ENCODE results near the gene RHEX.

DNA sequence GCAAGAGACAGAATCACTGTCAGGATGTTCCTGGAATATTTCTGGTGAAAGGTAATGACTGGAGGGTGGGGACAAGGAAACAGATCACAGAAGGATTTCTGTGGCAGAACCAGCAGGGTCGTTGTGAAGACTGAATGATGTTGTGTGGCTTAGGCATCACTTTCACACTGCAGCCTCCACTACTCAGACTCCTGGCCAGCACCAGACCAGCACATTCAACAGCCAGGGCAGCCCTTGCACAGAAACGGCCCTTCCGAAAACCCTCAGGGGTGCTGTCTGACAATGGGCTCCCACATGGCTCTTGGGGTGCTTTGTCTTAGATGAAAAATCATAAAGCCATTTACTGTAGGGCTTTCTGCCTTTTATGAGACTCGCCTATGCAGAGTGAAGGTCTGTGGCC lies 46.0 kb upstream of the RHEX start:
- TF ChIP-seq, protein P1, sequence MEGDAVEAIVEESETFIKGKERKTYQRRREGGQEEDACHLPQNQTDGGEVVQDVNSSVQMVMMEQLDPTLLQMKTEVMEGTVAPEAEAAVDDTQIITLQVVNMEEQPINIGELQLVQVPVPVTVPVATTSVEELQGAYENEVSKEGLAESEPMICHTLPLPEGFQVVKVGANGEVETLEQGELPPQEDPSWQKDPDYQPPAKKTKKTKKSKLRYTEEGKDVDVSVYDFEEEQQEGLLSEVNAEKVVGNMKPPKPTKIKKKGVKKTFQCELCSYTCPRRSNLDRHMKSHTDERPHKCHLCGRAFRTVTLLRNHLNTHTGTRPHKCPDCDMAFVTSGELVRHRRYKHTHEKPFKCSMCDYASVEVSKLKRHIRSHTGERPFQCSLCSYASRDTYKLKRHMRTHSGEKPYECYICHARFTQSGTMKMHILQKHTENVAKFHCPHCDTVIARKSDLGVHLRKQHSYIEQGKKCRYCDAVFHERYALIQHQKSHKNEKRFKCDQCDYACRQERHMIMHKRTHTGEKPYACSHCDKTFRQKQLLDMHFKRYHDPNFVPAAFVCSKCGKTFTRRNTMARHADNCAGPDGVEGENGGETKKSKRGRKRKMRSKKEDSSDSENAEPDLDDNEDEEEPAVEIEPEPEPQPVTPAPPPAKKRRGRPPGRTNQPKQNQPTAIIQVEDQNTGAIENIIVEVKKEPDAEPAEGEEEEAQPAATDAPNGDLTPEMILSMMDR (IDR thresholded peaks at IDR 0.05) = no peak
- TF ChIP-seq EZH2 (IDR thresholded peaks at IDR 0.05; ENCODE audit: borderline replicate concordance, insufficient read depth, low read depth, low read length, poor library complexity, severe bottlenecking) = no peak
